GM12865 (cell line): Measurements from ENCODE around the gene MRPL22.

Source experiments
- DNase-seq: peaks from one replicate; pipeline ENCODE4 v3.0.0; 2010; ENCODE audit warnings: low read depth
- H3K4me3 ChIP-seq: 2 replicates; pipeline ENCODE4 v1.5.1; 2011; ENCODE audit warnings: mild to moderate bottlenecking, low read depth, low read length, control low read depth
- TF ChIP-seq, protein P1 (sequence below): IDR thresholded peaks from 2 replicates; pipeline ENCODE4 v1.5.1; 2011; ENCODE audit warnings: low read length, control low read depth, low read depth, inconsistent platforms; ENCODE audit not compliant: insufficient read depth; ENCODE audit errors: missing control alignments

MRPL22 gene

DNA sequence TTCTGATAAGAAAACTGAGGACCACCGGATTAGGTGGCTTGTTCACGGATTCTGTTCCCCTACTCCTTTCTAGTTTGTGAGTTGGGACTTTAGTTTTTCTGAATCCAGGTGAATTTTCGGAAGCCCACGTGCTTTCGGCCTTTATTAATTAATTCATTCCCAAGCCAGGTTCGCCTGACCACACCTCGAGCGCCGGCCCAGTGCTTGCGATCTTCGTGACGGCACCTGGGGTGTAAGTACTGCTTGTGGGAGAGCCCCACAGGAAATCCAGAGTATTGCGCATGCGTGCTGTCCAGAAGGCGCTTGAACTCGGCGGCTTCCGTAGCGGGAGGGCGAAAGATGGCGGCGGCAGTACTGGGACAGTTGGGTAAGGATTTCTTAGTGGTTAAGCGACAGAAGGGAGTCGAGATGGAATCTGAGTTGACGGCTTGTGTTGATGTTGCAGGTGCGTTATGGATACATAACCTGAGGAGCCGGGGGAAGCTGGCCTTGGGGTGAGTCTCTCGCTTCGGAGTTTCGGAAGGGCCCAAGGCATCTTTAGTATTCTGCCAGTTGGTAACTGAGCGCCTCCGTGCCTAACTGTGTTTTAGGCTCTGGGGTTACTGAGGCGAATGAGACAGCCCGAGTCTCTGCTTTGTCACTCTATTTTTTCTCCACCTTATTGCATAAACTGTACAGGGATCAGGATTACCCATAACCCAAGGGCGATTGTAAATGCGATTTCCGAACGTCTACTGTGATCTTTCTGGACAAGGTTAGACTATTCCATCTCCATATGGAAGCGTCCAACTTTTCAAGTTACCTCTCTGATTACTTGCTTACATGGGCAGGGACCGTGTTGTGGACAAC is at the start of gene MRPL22:
Gene MRPL22 (plus strand): TSS at position 302 of the 849 bp plus-strand sequence. CDS start 38 bp downstream, at position 340.
- TF ChIP-seq, protein P1, sequence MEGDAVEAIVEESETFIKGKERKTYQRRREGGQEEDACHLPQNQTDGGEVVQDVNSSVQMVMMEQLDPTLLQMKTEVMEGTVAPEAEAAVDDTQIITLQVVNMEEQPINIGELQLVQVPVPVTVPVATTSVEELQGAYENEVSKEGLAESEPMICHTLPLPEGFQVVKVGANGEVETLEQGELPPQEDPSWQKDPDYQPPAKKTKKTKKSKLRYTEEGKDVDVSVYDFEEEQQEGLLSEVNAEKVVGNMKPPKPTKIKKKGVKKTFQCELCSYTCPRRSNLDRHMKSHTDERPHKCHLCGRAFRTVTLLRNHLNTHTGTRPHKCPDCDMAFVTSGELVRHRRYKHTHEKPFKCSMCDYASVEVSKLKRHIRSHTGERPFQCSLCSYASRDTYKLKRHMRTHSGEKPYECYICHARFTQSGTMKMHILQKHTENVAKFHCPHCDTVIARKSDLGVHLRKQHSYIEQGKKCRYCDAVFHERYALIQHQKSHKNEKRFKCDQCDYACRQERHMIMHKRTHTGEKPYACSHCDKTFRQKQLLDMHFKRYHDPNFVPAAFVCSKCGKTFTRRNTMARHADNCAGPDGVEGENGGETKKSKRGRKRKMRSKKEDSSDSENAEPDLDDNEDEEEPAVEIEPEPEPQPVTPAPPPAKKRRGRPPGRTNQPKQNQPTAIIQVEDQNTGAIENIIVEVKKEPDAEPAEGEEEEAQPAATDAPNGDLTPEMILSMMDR = no peak
- H3K4me3 ChIP-seq = peak within 1 kb of the TSS; percentile 97
- DNase-seq = peak; percentile 98

GRCh38 chr5:154892369-154892771 is 48.5 kb upstream of the MRPL22 start:
- TF ChIP-seq, protein P1 = no peak
- DNase-seq = no peak
- no peak overlapping the region for H3K4me3 ChIP-seq

GRCh38 chr5:154893381-154893780 is 47.5 kb upstream of the MRPL22 start:
- no peak for DNase-seq
- TF ChIP-seq, protein P1 = no peak
- no peak overlapping the region for H3K4me3 ChIP-seq

- TF ChIP-seq, protein P1 = no peak
- no peak for DNase-seq
- H3K4me3 ChIP-seq = no peak overlapping the region
These were observed 45.0 kb upstream of the MRPL22 start for GRCh38 chr5:154895606-154896561.

DNA sequence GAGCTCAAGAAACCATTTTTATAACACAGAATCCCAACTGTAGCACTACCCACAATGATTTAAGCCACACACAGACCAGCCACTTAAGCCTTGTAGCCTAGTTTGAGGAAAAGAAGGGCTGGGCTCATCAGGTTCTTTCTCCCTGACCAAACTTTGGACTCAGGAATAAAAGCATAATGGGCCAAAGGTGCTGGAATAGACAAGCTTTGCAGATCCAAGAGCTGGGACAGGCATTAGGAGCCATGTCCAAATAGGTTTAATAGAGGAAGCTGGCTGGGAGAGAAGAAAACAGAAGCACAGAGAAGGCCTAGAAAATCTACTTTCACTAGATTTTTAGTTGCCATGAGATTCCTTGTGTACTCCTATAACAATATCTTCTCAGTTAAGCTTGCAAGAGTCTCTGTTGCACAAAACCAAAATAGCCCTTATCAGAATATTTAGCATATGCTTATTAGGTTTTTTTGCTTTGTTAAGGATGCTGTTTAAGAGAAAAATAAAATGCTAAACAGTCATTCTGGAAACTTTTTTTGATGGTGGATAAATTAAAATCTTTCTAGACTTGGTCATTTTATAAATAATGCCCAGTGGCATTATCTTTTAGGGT is 44.2 kb upstream of the MRPL22 start:
- H3K4me3 ChIP-seq = no peak overlapping the region
- TF ChIP-seq, protein P1 = no peak
- DNase-seq = no peak

DNA sequence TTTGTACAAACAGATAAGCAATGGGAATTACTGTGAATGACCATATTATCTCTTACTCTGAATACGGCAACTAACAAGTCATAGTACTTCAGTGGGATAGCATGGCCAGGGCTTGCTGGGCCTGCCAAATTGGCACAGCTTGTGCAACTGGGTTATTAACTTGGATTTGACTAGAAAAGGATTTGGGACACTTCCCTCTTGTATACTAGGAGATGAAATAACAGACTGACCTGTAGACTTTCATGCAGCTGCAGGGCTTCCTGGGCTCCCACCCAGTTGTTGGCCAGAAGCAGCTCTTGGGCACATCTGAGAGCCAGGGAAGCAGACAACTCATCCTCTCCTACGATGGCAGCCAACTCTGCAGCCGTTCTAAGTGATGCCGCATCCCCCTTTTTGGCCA is 42.7 kb upstream of the MRPL22 start:
- TF ChIP-seq, protein P1 = no peak
- no peak overlapping the region for H3K4me3 ChIP-seq
- DNase-seq = no peak
